HG02938 (cell line): Measurements from ENCODE around the gene CCNC.
"Not testable (repeated sequence)": the region's sequence is repeated elsewhere in the genome, so short reads cannot be mapped to it uniquely, and the experiment has no call there.

Source experiments
- ATAC-seq: cut with Tn5 transposase; IDR thresholded peaks from one replicate; pipeline ENCODE4 v1.9.1; 2021; ENCODE audit warnings: mild to moderate bottlenecking, moderate library complexity; ENCODE audit not compliant: unreplicated experiment

Gene CCNC

GRCh38 chr6:99603421-99604165, 35.1 kb upstream of the CCNC start:
- ATAC-seq, result no peak

- ATAC-seq, result no peak
These were observed 34.3 kb upstream of the CCNC start for GRCh38 chr6:99602520-99603420.

GRCh38 chr6:99594696-99595095, 26.2 kb upstream of the CCNC start:
- ATAC-seq, result not testable (repeated sequence)

- ATAC-seq, result no peak
These were observed 24.4 kb upstream of the CCNC start for GRCh38 chr6:99592900-99593299.

- ATAC-seq, result no peak
These were observed 23.4 kb upstream of the CCNC start for GRCh38 chr6:99591673-99592364.

- no peak for ATAC-seq
These were observed 22.5 kb upstream of the CCNC start for GRCh38 chr6:99590728-99591672.

- no peak for ATAC-seq
These were observed 21.5 kb upstream of the CCNC start for GRCh38 chr6:99589907-99590493.

GRCh38 chr6:99589290-99589672, 20.8 kb upstream of the CCNC start:
- peak; percentile 5 for ATAC-seq

GRCh38 chr6:99588618-99589289, 20.3 kb upstream of the CCNC start:
- peak; percentile 89 for ATAC-seq

GRCh38 chr6:99587792-99588191, 19.3 kb upstream of the CCNC start:
- no peak for ATAC-seq

- no peak for ATAC-seq
These were observed 11.3 kb upstream of the CCNC start for GRCh38 chr6:99579781-99580180.

GRCh38 chr6:99575544-99576227, 7.2 kb upstream of the CCNC start:
- no peak for ATAC-seq

GRCh38 chr6:99573980-99574617, 5.6 kb upstream of the CCNC start:
- no peak for ATAC-seq

GRCh38 chr6:99563056-99563723, 5.3 kb downstream of the CCNC start:
- ATAC-seq, result no peak

- no peak for ATAC-seq
These were observed 7.8 kb downstream of the CCNC start for GRCh38 chr6:99560668-99561067.

- ATAC-seq, result no peak
These were observed 9.4 kb downstream of the CCNC start for GRCh38 chr6:99559057-99559456.

- ATAC-seq, result no peak
These were observed 14.6 kb downstream of the CCNC start for GRCh38 chr6:99553888-99554287.
